ENCODE results near the gene CACNA1I. TPM values are rescaled to one million over a fixed set of nuclear protein-coding genes. Genes with fewer than 3 reads are reported as not detected.
A peak's percentile ranks its signal among the peaks of the same experiment; 100 is the strongest.

The CACNA1I gene
- total and polyA plus RNA-seq, 2 of the 8 experiments (the other 6 are each of a cell fraction or from before 2014, with no cell fraction given) = 0.77 to 1.2 TPM

DNA sequence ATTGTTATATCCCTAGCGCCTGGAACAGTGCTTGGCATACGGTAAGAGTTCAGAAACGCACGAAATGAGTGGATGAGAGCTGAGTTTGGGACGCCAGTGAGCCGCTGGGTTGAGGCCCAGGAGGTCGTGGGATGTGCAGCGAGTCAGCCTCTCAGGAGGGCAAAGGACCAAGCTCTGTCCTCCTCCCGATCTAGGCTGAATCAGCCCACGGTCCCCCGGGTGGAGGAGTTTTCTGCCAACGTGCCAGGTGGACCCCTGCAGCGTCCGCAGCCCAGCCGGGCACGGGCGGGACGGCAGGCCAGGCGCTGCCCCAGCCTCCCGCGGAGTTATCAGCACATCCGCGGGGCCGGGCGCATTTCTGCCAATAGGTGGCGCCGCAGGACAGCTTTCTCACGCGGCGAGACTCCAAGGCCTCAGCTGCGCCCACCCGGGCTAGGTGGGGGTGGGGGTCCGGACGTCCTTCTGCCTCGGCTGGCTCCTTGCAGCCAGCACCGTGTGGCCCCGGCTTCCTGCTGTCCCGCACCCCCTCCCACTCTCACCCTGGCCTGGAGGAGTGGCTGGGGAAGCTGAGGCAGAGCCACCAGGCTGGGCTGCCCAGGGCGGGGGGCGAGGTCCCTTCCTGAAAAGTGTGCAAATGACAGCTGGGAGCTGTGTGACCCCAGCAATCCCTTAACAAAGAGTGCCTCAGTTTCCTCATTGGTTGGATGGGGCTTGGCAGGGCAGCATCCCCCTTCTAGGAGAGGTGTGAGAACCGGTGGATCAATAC, 35.8 kb upstream of the CACNA1I start:
- no peak for FAIRE-seq
- TF ChIP-seq BRCA1 (IDR thresholded peaks at IDR 0.05; ENCODE audit: low read depth, low read length) = no peak
- no peak for TF ChIP-seq SRF (IDR thresholded peaks at IDR 0.05; ENCODE audit: low read depth, low read length)
- TF ChIP-seq TEAD4 (IDR thresholded peaks at IDR 0.05; ENCODE audit: low read depth, low read length) = peak; percentile 100
- peak; percentile 55; the same call in 1 of the 2 replicates for TF ChIP-seq YY1 (IDR thresholded peaks at IDR 0.05; ENCODE audit: low read depth, low read length)
- no peak for TF ChIP-seq POLR2A (IDR thresholded peaks at IDR 0.05; ENCODE audit: control extremely low read depth in 1 of 2, low read depth in 2 of 2, low read length in 2 of 2)
- TF ChIP-seq CBX8 (IDR thresholded peaks at IDR 0.05; ENCODE audit: borderline replicate concordance, low read depth, low read length) = no peak
- no peak for TF ChIP-seq TAF7 (optimal IDR thresholded peaks at IDR 0.05; ENCODE audit: borderline replicate concordance, low read depth, low read length)
- no peak for TF ChIP-seq SP2 (IDR thresholded peaks at IDR 0.05; ENCODE audit: low read length)
- TF ChIP-seq NRF1 (IDR thresholded peaks at IDR 0.05; ENCODE audit: low read depth, low read length) = no peak
- TF ChIP-seq CHD1 (IDR thresholded peaks at IDR 0.05; ENCODE audit: low read depth, low read length) = no peak
- no peak for TF ChIP-seq TBP (IDR thresholded peaks at IDR 0.05; ENCODE audit: low read depth, low read length)
- no peak for TF ChIP-seq MAFK (IDR thresholded peaks at IDR 0.05; ENCODE audit: low read depth, low read length)
- peak; percentile 57; the same call in 1 of the 2 replicates for TF ChIP-seq BACH1 (IDR thresholded peaks at IDR 0.05; ENCODE audit: low read length)

More for the DNA sequence above, 35.8 kb upstream of the CACNA1I start:
- Histone ChIP-seq H3K79me2 (ENCODE audit: control insufficient read depth in 1 of 2, insufficient read depth in 2 of 2, low read length in 2 of 2) (peaks cover 0 to 14% of the 10 kb centered on the region in 2 experiments; a peak in 2 of 4 replicates), H3K9ac (replicated peaks in 1 of 4; ENCODE audit: extremely low read depth in 1 of 4, low read depth in 3 of 4, low read length in 3 of 4) (no peak overlapping the region), H3K23ac (ENCODE audit: insufficient read length) (no peak overlapping the region), H3K27ac (ENCODE audit: low read depth, low read length) (no peak overlapping the region), H2BK12ac (ENCODE audit: low read depth, low read length) (peak overlapping the region; percentile 91), H2BK15ac (ENCODE audit: low read length) (peak overlapping the region; percentile 25; the same call in 1 of the 2 replicates), H3K79me1 (ENCODE audit: low read depth, low read length) (0 out of 2 replicates have a peak, but pooled peaks cover under 1% of the 10 kb centered on the region), H3K27me3 (replicated peaks in 1 of 4; ENCODE audit: control insufficient read depth in 3 of 4, extremely low read depth in 1 of 4, insufficient read depth in 3 of 4, low read length in 3 of 4) (no peaks in the 10 kb centered on the region), H3K36me3 (ENCODE audit: control insufficient read depth in 2 of 4, insufficient read depth in 4 of 4, low read length in 3 of 4) (peaks cover 0 to 3% (median 0%) of the 10 kb centered on the region in 4 experiments; a peak in 1 of 8 replicates), H3K18ac (ENCODE audit: extremely low read depth, low read length) (peak overlapping the region; percentile 97), H4K8ac (ENCODE audit: extremely low read depth, insufficient read depth, low read length) (peak overlapping the region; percentile 87), H4K91ac (replicated peaks; ENCODE audit: insufficient read length, low read length) (peak overlapping the region; percentile 94), H2BK120ac (replicated peaks; ENCODE audit: low read depth, low read length) (peak overlapping the region; percentile 12), H3K56ac (replicated peaks; ENCODE audit: insufficient read length, low read depth, low read length) (no peak overlapping the region), H3K23me2 (ENCODE audit: low read depth, low read length) (peaks cover 8% of the 10 kb centered on the region), H2BK5ac (ENCODE audit: low read depth, low read length) (peak overlapping the region; percentile 92; the same call in 1 of the 2 replicates), H3K14ac (ENCODE audit: insufficient read length) (no peak overlapping the region), H4K5ac (ENCODE audit: insufficient read length, low read depth, low read length) (peak overlapping the region; percentile 55), H2AFZ (ENCODE audit: low read length) (peak overlapping the region; percentile 75), H2AK5ac (ENCODE audit: low read depth, low read length) (peak overlapping the region; percentile 27; the same call in 1 of the 2 replicates), H3K4ac (replicated peaks; ENCODE audit: insufficient read length, low read depth, low read length) (peak overlapping the region; percentile 95), H2BK20ac (ENCODE audit: low read length) (peak overlapping the region; percentile 96; the same call in 1 of the 2 replicates), H3K4me2 (ENCODE audit: insufficient read depth in 1 of 2, low read depth in 2 of 2, low read length in 2 of 2) (peak overlapping the region; percentile 48 to 74), H3K4me3 (ENCODE audit: extremely low read depth in 1 of 4, insufficient read depth in 2 of 4, low read depth in 3 of 4, low read length in 4 of 4) (peak overlapping the region in 2 of 4 experiments; percentile 36 to 48; a peak in 3 of 8 replicates), H3K9me3 (ENCODE audit: insufficient read depth in 2 of 2, low read depth in 1 of 2, low read length in 1 of 2) (no peaks in the 10 kb centered on the region), H3K4me1 (replicated peaks in 1 of 4; ENCODE audit: control insufficient read depth in 3 of 4, insufficient read depth in 4 of 4, low read length in 3 of 4) (peaks cover 15 to 43% (median 27%) of the 10 kb centered on the region in 4 experiments), H4K20me1 (replicated peaks in 1 of 2; ENCODE audit: control insufficient read depth in 1 of 2, insufficient read depth in 2 of 2, low read length in 2 of 2) (peaks cover 3 to 10% of the 10 kb centered on the region in 2 experiments)
- POLR2A ChIA-PET (ENCODE audit: partially characterized antibody) = interaction anchor here (0.5 to 3.6 kb wide), 9 partner anchors 12 to 800 kb away, joined by 3 to 61 read pairs (median 4); partner anchors contain the start of genes ATF4 and RPL3
- CTCF ChIA-PET (ENCODE audit: partially characterized antibody) = interaction anchor here (0.6 to 21.9 kb wide), 70 partner anchors 10 to 1679 kb away, joined by 3 to 361 read pairs (median 4); partner anchors contain the start of gene MIEF1
- 7% methylated on average over 33 of the region's 41 CpGs; no CpG with 5 or more reads in 1 of the 2 experiments for WGBS, 2 experiments (ENCODE audit: extremely low coverage in 1 of 2, insufficient coverage in 1 of 2, insufficient read length in 1 of 2, insufficient replicate concordance in 2 of 2, low coverage in 1 of 2, low lambda C conversion rate in 2 of 2, missing lambda C conversion rate in 1 of 2)
- peak in 1 of 2 experiments; percentile 99 for DNase-seq (ENCODE audit: low read depth in 1 of 2, low spot score in 2 of 2)
